PC-9 (cell line): ENCODE results near the gene HOXA9.

Experiments
- EZH2 ChIP-seq: fragments of 200-600 bp; sonication (generic); IDR thresholded peaks from 2 replicates; pipeline ENCODE4 v1.8.0; 2017; ENCODE audit warnings: antibody characterized with exemption, low read depth
- TF ChIP-seq, protein P1 (sequence below): fragments of 200-600 bp; sonication (generic); conservative IDR thresholded peaks from 2 replicates; pipeline ENCODE4 v1.6.1; 2017; ENCODE audit warnings: mixed run types, antibody characterized with exemption, mild to moderate bottlenecking, moderate library complexity

DNA sequence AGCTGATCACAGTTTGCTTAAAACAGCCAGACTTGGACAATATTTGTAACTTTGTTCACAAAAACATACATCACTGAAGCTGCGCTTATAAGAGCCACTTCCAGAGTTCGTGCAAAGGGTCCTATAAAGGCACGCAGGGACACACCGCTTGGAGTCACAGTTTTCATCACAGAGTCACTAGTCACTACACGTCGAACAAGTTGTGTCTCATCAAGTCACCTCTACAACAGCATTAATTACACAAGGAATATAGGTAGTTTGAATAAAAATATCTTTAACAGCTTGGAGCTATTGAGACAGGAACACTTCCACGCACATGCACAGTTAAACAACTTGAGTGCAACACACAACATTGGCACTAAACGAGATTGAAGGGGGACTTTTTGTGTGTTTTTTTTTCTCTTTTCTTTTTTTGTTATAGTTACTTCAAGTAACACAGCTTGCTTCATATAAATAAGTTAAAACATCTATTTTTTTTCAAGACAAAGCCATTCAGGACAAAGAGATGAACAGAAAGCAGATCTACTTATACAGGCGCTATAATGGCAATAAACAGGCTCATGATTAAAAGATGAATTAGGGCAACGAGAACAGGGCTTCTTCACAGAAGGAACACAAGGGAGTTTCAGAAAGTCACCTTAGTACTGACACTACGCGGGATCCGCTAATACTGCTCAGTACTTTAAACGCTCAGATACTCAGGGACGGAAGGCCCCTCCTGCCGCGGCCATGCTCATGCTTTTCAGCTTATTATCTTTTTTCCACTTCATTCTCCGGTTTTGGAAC, 24.0 kb downstream of the HOXA9 start:
- TF ChIP-seq, protein P1, sequence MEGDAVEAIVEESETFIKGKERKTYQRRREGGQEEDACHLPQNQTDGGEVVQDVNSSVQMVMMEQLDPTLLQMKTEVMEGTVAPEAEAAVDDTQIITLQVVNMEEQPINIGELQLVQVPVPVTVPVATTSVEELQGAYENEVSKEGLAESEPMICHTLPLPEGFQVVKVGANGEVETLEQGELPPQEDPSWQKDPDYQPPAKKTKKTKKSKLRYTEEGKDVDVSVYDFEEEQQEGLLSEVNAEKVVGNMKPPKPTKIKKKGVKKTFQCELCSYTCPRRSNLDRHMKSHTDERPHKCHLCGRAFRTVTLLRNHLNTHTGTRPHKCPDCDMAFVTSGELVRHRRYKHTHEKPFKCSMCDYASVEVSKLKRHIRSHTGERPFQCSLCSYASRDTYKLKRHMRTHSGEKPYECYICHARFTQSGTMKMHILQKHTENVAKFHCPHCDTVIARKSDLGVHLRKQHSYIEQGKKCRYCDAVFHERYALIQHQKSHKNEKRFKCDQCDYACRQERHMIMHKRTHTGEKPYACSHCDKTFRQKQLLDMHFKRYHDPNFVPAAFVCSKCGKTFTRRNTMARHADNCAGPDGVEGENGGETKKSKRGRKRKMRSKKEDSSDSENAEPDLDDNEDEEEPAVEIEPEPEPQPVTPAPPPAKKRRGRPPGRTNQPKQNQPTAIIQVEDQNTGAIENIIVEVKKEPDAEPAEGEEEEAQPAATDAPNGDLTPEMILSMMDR = no peak
- no peak for TF ChIP-seq EZH2
